ENCODE data around the gene DRG2. TPM values are rescaled to one million over a fixed set of nuclear protein-coding genes. Genes with fewer than 3 reads are reported as not detected.

The DRG2 gene
- total and polyA plus RNA-seq, 9 of the 15 experiments (the other 6 are each of a cell fraction or from before 2014, with no cell fraction given): 6.6 to 36.7 (median 26.1) TPM

DNA sequence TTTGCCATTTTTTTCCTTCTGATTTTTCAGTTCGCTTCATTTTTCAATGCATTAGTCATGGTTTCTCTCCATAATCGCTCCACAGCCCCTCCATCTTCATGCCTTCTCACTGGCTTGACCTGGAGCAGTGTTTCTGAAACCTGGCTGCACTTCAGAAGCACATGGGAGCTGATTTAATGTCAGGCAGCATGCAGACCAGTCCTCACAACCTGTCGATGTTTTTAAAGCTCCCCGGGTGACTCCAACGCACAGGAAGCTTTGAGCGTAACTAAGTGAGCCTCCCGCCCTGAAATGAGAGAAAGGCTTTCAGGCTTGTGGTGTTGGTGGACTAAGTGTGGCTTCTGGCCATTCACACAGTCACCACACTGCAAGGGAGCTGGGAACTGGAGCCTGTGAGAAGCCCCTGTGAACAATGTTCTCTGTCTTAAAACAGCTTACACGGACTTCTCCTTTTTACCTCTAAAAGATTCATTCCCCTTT lies 16.8 kb upstream of the DRG2 start (continued):
- TF ChIP-seq, protein P1, sequence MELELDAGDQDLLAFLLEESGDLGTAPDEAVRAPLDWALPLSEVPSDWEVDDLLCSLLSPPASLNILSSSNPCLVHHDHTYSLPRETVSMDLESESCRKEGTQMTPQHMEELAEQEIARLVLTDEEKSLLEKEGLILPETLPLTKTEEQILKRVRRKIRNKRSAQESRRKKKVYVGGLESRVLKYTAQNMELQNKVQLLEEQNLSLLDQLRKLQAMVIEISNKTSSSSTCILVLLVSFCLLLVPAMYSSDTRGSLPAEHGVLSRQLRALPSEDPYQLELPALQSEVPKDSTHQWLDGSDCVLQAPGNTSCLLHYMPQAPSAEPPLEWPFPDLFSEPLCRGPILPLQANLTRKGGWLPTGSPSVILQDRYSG (tag; conservative IDR thresholded peaks at IDR 0.05; ENCODE audit: low read depth): 0 out of 2 replicates have a peak, but pooled peaks have one; percentile 26
- TF ChIP-seq, protein P2, sequence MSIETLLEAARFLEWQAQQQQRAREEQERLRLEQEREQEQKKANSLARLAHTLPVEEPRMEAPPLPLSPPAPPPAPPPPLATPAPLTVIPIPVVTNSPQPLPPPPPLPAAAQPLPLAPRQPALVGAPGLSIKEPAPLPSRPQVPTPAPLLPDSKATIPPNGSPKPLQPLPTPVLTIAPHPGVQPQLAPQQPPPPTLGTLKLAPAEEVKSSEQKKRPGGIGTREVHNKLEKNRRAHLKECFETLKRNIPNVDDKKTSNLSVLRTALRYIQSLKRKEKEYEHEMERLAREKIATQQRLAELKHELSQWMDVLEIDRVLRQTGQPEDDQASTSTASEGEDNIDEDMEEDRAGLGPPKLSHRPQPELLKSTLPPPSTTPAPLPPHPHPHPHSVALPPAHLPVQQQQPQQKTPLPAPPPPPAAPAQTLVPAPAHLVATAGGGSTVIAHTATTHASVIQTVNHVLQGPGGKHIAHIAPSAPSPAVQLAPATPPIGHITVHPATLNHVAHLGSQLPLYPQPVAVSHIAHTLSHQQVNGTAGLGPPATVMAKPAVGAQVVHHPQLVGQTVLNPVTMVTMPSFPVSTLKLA (conservative IDR thresholded peaks at IDR 0.05): peak in 1 of 2 experiments; percentile 52; a peak in 1 of 4 replicates
- TF ChIP-seq ZNF592 (IDR thresholded peaks at IDR 0.05) (peak; percentile 65), NR4A1 (CRISPR knock-in tag; IDR thresholded peaks at IDR 0.05) (no peak), NR4A1 (tag; IDR thresholded peaks at IDR 0.05) (peak; percentile 63), RBM25 (IDR thresholded peaks at IDR 0.05; ENCODE audit: low read depth, low read length, severe bottlenecking) (no peak)
